GM12892 (cell line): ENCODE data around the gene SMG1.

Experiments
- POLR2A ChIP-seq: IDR thresholded peaks from 2 replicates; pipeline ENCODE4 v1.6.1; 2011; ENCODE audit warnings: low read depth, low read length, control low read depth
- POLR2AphosphoS5 ChIP-seq: IDR thresholded peaks from 2 replicates; pipeline ENCODE4 v1.6.1; 2011; ENCODE audit warnings: low read depth, low read length, control low read depth

DNA sequence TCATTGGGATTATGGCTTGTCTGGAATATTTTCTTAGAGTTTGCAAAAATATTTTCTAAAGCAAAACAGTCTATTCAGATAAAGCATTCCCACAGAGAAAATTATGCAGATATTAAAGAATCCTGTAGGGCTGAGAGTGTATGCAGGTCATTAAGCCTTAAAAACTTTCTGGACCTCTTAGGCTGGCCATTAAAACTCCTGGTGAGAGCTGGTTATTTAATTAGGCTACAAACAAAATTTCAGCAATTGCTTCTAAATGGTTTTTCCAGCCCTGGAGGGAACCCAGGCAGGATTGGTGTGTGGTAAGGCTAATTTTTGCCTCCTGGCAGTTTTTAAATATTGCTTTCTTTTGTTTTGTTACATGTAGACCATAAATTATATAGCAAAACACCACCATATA, 27.3 kb upstream of the SMG1 start:
- TF ChIP-seq POLR2AphosphoS5 (no peak), POLR2A (no peak)
